Psoas muscle (tissue), 8 donors: ENCODE measurements around the gene SLC23A2. TPM values are rescaled to one million over a fixed set of nuclear protein-coding genes. Genes with fewer than 3 reads are reported as not detected.

ENCODE experiments used
- ATAC-seq, 4 donors: fragments of 200-7000 bp; cut with Tn5 transposase; one replicate each; pipeline ENCODE4 v1.9.1; 2020; ENCODE audit warnings: moderate library complexity in 3 of 4, mild to moderate bottlenecking in 2 of 4
- DNase-seq, 2 donors: peaks; one replicate each; pipeline ENCODE4 v3.0.0-alpha.2; 2020
- H3K27ac ChIP-seq: fragments of 200-600 bp; one replicate; pipeline ENCODE4 v1.8.0; 2022
- H3K27me3 ChIP-seq, 3 donors: fragments of 200-600 bp in 1 of 3; one replicate each; pipeline versions ENCODE4 v1.6.1 to v1.8.0; 2013 to 2022; ENCODE audit warnings: low read length in 2 of 3, mild to moderate bottlenecking in 2 of 3, moderate library complexity in 1 of 3; ENCODE audit not compliant: insufficient read depth in 3 of 3
- H3K36me3 ChIP-seq, 2 donors: fragments of 200-600 bp in 1 of 2; one replicate each; pipeline versions ENCODE4 v1.6.1 to v1.8.0; 2013 to 2022; ENCODE audit warnings: low read depth in 1 of 2, mild to moderate bottlenecking in 1 of 2, moderate library complexity in 1 of 2; ENCODE audit not compliant: insufficient read depth in 1 of 2
- H3K4me1 ChIP-seq: fragments of 200-600 bp; one replicate; pipeline ENCODE4 v1.8.0; 2022
- H3K4me3 ChIP-seq: fragments of 200-600 bp; one replicate; pipeline ENCODE4 v1.8.0; 2022; ENCODE audit warnings: mild to moderate bottlenecking
- H3K9me3 ChIP-seq: fragments of 200-600 bp; one replicate; pipeline ENCODE4 v1.8.0; 2022
- WGBS, 3 donors: extraction: QIAGEN DNeasy Blood & Tissue Kit; methylation state at CpG; one replicate each; pipeline versions ENCODE4 v1.1.6 to v1.1.7; 2013; 5-methylcytosine and 5-hydroxymethylcytosine counted together
- intact Hi-C, 2 donors: fragments of 100-400 bp; cut with DNase I; formaldehyde crosslinking; loops; one replicate each; pipeline versions ENCODE4 v1.11.0 to v1.14.2; 2022
- polyA plus RNA-seq, 3 donors: library from polyadenylated mRNA; stranded (reverse); fragments of 200-250 nt; gene quantifications; one replicate each; pipeline ENCODE4 v1.2.3, GENCODE V29; 2013
- total RNA-seq, 4 donors: library from RNA; stranded (reverse); fragmentation: NEBNext Ultra II Directional in 2 of 4; extraction: Animal tissue kit (Norgen Biotek cat#: 25700) in 2 of 4; gene quantifications; one replicate each; pipeline versions ENCODE4 v1.2.1 to v1.2.4, GENCODE V29; 2021 to 2023
- TF ChIP-seq, protein P1 (sequence below): fragments of 200-600 bp; IDR thresholded peaks from one replicate; pipeline ENCODE4 v1.8.0; 2022; ENCODE audit warnings: antibody characterized with exemption
- donor health status: healthy with polysubstance abuse.
- donor health status: DM: no; HTN: no; CAD: no; lungs with moderate emphysema.
- donor health status: Bipolar disorder and iron deficiency.
- donor health status: healthy.
- donor health status: DM: yes; HTN: yes; CAD: no.
- donor health status: DM: no; HTN: no; CAD: no.
- donor health status: DM: no; HTN: no; CAD: no.
- donor health status: DM: yes; HTN: yes; CAD: no.

Gene SLC23A2
- total and polyA plus RNA-seq, 7 donors = 0.87 to 4.9 (median 3.4) TPM

- Histone ChIP-seq H3K36me3 (no peaks in the 10 kb centered on the region), H3K9me3 (no peaks in the 10 kb centered on the region), H3K4me1 (no peaks in the 10 kb centered on the region), H3K27ac (no peak overlapping the region), H3K27me3 (peaks cover 0 to 12% (median 0%) of the 10 kb centered on the region in 3 donors), H3K4me3 (no peak overlapping the region)
- ATAC-seq (no peak), DNase-seq (no peak)
- TF ChIP-seq, protein P1, sequence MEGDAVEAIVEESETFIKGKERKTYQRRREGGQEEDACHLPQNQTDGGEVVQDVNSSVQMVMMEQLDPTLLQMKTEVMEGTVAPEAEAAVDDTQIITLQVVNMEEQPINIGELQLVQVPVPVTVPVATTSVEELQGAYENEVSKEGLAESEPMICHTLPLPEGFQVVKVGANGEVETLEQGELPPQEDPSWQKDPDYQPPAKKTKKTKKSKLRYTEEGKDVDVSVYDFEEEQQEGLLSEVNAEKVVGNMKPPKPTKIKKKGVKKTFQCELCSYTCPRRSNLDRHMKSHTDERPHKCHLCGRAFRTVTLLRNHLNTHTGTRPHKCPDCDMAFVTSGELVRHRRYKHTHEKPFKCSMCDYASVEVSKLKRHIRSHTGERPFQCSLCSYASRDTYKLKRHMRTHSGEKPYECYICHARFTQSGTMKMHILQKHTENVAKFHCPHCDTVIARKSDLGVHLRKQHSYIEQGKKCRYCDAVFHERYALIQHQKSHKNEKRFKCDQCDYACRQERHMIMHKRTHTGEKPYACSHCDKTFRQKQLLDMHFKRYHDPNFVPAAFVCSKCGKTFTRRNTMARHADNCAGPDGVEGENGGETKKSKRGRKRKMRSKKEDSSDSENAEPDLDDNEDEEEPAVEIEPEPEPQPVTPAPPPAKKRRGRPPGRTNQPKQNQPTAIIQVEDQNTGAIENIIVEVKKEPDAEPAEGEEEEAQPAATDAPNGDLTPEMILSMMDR = no peak
- 74 to 82% (median 80%) methylated on average over 8 of the region's 8 CpGs for WGBS, 3 donors
- intact Hi-C loops = no loop called here
Measured at GRCh38 chr20:4838526-4838925, 162.8 kb downstream of the SLC23A2 start.

- 83 to 96% (median 88%) methylated on average over 2 of the region's 2 CpGs for WGBS, 3 donors
- intact Hi-C loops = no loop called here
- no peak for ATAC-seq
Measured at GRCh38 chr20:4837760-4838159, 163.6 kb downstream of the SLC23A2 start.

GRCh38 chr20:4836935-4837334, 164.4 kb downstream of the SLC23A2 start:
- TF ChIP-seq, protein P1 = no peak
- Histone ChIP-seq H3K4me1 (no peaks in the 10 kb centered on the region), H3K4me3 (no peak overlapping the region), H3K27ac (no peak overlapping the region), H3K27me3 (peaks cover 0 to 12% (median 0%) of the 10 kb centered on the region in 3 donors), H3K36me3 (no peaks in the 10 kb centered on the region), H3K9me3 (no peaks in the 10 kb centered on the region)
- DNase-seq (no peak), ATAC-seq (peak in 3 of 4 donors; percentile 51 to 62 (median 57))
- intact Hi-C loops = no loop called here
- 22 to 43% (median 29%) methylated on average over 4 of the region's 4 CpGs for WGBS, 3 donors

More at GRCh38 chr20:4837760-4838159, 163.6 kb downstream of the SLC23A2 start:
- H3K4me1 ChIP-seq = no peaks in the 10 kb centered on the region
- DNase-seq = no peak
- no peak overlapping the region for H3K27ac ChIP-seq
- no peaks in the 10 kb centered on the region for H3K36me3 ChIP-seq
- H3K27me3 ChIP-seq = peaks cover 0 to 12% (median 0%) of the 10 kb centered on the region in 3 donors
- TF ChIP-seq, protein P1 = no peak
- no peaks in the 10 kb centered on the region for H3K9me3 ChIP-seq
- no peak overlapping the region for H3K4me3 ChIP-seq

- DNase-seq (no peak), ATAC-seq (no peak)
- Histone ChIP-seq H3K36me3 (no peaks in the 10 kb centered on the region), H3K27me3 (peaks cover 0 to 12% (median 0%) of the 10 kb centered on the region in 3 donors), H3K9me3 (no peaks in the 10 kb centered on the region), H3K4me1 (no peaks in the 10 kb centered on the region), H3K4me3 (no peak overlapping the region), H3K27ac (no peak overlapping the region)
- 36 to 60% (median 49%) methylated on average over 6 of the region's 6 CpGs for WGBS, 3 donors
- intact Hi-C loops = no loop called here
- TF ChIP-seq, protein P1 = no peak
Measured at GRCh38 chr20:4836473-4836872, 164.8 kb downstream of the SLC23A2 start.
